HL-60 (cell line): ENCODE data around the gene ZCCHC24.

Source experiments
- POLR2AphosphoS5 ChIP-seq: IDR thresholded peaks from 2 replicates; pipeline ENCODE4 v1.6.1; 2012; ENCODE audit warnings: low read depth
- TF ChIP-seq, protein P1 (sequence below): IDR thresholded peaks from one replicate; pipeline ENCODE4 v1.5.1; 2011; ENCODE audit warnings: low read length, control low read depth, inconsistent platforms; ENCODE audit not compliant: insufficient read depth

DNA sequence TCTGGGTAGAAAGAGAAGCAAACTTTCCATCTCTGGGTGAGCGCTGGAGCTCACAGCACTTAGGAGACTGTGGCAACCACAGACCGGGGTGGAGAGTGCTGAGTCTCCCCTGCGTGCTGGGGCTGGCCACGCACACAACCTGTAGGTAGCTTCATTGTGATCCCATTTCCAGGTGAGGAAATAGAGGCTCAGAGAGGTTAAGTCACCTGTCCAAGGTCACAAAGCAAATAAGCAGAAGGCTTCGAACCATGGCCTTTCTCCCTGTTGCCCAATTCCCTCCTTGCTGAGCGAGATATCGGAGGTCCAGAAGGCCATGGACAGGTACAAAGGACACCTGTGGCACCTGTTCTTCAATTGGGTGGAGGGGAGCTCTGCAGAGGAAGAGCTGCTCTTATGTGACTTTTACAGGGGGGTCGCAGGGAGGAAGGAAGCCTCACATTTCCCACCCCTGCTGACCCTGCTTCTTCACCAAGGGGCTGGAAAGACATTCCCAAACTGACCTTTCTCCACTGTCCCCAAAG, 39.4 kb downstream of the ZCCHC24 start:
- TF ChIP-seq, protein P1, sequence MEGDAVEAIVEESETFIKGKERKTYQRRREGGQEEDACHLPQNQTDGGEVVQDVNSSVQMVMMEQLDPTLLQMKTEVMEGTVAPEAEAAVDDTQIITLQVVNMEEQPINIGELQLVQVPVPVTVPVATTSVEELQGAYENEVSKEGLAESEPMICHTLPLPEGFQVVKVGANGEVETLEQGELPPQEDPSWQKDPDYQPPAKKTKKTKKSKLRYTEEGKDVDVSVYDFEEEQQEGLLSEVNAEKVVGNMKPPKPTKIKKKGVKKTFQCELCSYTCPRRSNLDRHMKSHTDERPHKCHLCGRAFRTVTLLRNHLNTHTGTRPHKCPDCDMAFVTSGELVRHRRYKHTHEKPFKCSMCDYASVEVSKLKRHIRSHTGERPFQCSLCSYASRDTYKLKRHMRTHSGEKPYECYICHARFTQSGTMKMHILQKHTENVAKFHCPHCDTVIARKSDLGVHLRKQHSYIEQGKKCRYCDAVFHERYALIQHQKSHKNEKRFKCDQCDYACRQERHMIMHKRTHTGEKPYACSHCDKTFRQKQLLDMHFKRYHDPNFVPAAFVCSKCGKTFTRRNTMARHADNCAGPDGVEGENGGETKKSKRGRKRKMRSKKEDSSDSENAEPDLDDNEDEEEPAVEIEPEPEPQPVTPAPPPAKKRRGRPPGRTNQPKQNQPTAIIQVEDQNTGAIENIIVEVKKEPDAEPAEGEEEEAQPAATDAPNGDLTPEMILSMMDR: no peak
- TF ChIP-seq POLR2AphosphoS5: no peak
